GM12874 (cell line): Measurements from ENCODE around the gene ERG.

Source experiments
- CTCF ChIP-seq: IDR thresholded peaks from 2 replicates; pipeline ENCODE4 v1.5.1; 2011; ENCODE audit warnings: low read depth, mild to moderate bottlenecking, control low read depth, low read length, moderate library complexity; ENCODE audit not compliant: insufficient read depth

Gene ERG

GRCh38 chr21:38356883-38357625 lies 141.2 kb downstream of the ERG start:
- TF ChIP-seq CTCF: no peak

GRCh38 chr21:38355992-38356781 lies 142.1 kb downstream of the ERG start:
- TF ChIP-seq CTCF: peak; percentile 90

- no peak for TF ChIP-seq CTCF
Observed at GRCh38 chr21:38355353-38355752, 142.9 kb downstream of the ERG start.

DNA sequence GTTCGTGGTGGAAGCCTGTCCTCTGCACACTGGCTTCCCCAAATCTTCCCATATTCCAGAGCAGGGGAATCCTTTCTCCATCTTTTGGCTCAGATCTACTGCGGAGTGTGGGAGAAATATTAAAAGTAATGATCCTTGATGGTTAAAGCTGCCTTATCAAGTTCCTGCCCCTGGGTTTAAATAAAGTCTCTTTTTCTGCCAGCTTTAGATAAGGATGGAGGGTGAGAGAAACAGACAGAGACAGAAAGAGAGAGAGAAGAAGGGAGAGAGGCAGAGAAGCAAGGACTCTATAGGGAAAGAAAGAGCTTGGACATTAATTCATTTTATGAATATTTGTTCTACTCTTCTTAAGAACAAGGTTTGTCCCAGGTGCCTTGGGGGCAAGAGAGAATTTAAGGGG lies 143.5 kb downstream of the ERG start:
- no peak for TF ChIP-seq CTCF

- no peak for TF ChIP-seq CTCF
Observed at GRCh38 chr21:38354231-38354630, 144.0 kb downstream of the ERG start.

DNA sequence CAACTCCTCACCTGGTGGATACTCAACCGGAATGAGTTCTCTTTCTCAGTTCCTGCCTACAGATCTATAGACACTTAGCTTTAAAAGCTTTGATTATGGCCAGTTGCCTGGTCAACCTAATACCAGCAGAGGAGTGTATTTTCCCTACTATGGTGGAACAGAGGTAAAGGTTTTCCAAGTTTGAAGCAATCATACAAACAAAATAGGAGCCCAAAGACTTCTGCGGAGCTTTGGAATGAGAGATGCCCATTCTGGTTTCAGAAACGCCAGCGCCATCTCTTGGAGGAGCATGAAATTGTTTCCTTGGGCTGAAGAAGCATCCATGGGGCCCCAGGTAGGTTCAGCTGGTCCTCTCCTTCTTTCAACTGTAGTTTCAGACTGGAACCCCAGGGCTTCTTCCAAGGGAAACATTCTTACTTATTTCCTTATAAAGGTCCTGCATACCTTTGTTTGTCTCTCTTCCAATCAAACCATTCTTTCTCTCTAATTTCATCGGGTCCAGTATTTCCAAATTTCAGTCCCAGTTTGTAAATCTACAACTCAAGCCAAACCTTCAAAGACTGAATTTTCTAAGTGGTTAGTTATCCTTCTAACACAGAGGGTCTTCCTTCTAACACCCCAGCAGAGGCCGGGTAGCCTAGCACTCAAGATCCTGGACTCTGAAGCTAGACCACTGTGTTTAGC lies 145.6 kb downstream of the ERG start:
- TF ChIP-seq CTCF: peak; percentile 57

DNA sequence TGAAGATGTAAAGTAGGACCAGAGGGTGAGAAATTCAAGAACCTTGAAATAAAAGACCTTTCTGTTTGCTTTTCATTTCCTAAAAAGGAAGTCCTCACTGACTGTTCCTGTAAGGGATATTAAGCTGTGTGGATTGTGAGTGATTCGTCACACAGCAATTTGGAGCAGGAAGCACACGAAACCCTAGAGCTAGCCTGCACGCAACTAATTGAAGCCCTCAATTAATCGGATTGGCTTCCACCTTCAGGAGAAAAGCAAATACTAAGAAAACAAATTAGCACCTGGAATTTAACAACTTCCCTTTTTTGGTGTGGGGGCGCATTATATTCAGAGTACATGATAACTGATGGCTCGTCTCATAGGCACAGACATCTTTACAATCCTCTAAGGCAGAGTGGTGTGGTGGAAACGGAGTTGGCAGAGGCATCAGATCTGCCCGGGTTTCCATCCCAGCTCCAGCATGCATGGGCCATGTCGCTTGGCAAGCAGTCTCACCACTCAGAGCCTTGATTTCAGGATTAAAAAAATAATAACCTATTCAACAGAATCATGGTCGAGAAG lies 146.2 kb downstream of the ERG start:
- TF ChIP-seq CTCF: no peak
